ENCODE data around the gene C16orf90.

DNA sequence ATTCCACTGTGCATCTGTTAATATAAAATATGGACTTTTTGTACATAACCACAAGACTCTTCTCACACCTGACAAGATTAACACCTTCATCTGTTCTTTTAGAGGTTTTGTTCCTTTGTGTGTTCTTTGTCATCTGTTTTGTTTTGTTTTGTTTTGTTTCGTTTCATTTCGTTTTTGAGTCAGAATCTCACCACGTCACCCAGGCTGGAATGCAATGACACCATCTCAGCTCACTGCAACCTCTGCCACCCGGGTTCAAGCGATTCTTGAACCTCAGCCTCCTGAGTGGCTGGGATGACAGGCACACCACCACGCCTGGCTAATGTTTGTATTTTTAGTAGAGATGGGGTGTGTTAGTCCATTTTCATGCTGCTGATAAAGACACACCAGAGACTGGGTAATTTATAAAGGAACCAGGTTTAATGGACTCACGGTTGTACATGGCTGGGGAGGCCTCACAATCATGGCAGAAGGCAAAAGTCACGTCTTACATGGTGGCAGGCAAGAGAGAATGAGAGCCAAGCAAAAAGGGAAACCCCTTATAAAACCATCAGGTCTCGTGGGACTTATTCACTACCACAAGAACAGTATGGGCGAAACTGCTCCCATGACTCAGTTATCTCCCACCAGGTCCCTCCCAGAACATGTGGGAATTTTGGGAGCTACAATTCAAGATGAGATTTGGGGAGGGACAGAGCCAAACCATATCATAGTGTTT is 22.3 kb downstream of the C16orf90 start:
- TF ChIP-seq EZH2 (IDR thresholded peaks at IDR 0.05; ENCODE audit: insufficient read depth, poor library complexity, severe bottlenecking) (no peak), EZH2phosphoT487 (IDR thresholded peaks at IDR 0.05; ENCODE audit: insufficient read depth, low read depth) (no peak)

Data from GM23248 (cell line).